Ishikawa (cell line): ENCODE data around the gene TBK1.

ENCODE experiments used
- CEBPB ChIP-seq: IDR thresholded peaks from 2 replicates; pipeline ENCODE4 v1.6.1; 2012
- CREB1 ChIP-seq: IDR thresholded peaks from 2 replicates; pipeline ENCODE4 v1.6.1; 2012; ENCODE audit warnings: low read depth
- EGR1 ChIP-seq: IDR thresholded peaks from 2 replicates; pipeline ENCODE4 v1.6.1; 2012
- EP300 ChIP-seq: IDR thresholded peaks from 2 replicates; pipeline ENCODE4 v1.6.1; 2012; ENCODE audit warnings: borderline replicate concordance
- FOXM1 ChIP-seq: IDR thresholded peaks from 2 replicates; pipeline ENCODE4 v1.6.1; 2012; ENCODE audit warnings: low read depth, borderline replicate concordance
- MAX ChIP-seq: IDR thresholded peaks from 2 replicates; pipeline ENCODE4 v1.6.1; 2012
- NFIC ChIP-seq: IDR thresholded peaks from 2 replicates; pipeline ENCODE4 v1.6.1; 2012
- RAD21 ChIP-seq: IDR thresholded peaks from 2 replicates; pipeline ENCODE4 v1.6.1; 2012; ENCODE audit warnings: low read depth
- REST ChIP-seq: IDR thresholded peaks from 2 replicates; pipeline ENCODE4 v1.6.1; 2012; ENCODE audit warnings: low read depth, mild to moderate bottlenecking
- TAF1 ChIP-seq: IDR thresholded peaks from 2 replicates; pipeline ENCODE4 v1.6.1; 2012; ENCODE audit warnings: low read depth, mild to moderate bottlenecking
- TCF12 ChIP-seq: IDR thresholded peaks from 2 replicates; pipeline ENCODE4 v1.6.1; 2012; ENCODE audit warnings: low read depth
- TEAD4 ChIP-seq: IDR thresholded peaks from 2 replicates; pipeline ENCODE4 v1.6.1; 2012
- USF1 ChIP-seq: IDR thresholded peaks from 2 replicates; pipeline ENCODE4 v1.6.1; 2012
- YY1 ChIP-seq: IDR thresholded peaks from 2 replicates; pipeline ENCODE4 v1.6.1; 2012; ENCODE audit warnings: low read depth
- ZBTB7A ChIP-seq: IDR thresholded peaks from 2 replicates; pipeline ENCODE4 v1.6.1; 2012; ENCODE audit warnings: low read depth

The TBK1 gene

GRCh38 chr12:64532734-64533351, 80.9 kb downstream of the TBK1 start:
- TF ChIP-seq TEAD4 (no peak), MAX (no peak), EGR1 (no peak), CEBPB (no peak), RAD21 (no peak), NFIC (no peak), TAF1 (no peak), REST (no peak), ZBTB7A (no peak), YY1 (no peak), CREB1 (no peak), EP300 (no peak)

- no peak for TF ChIP-seq CEBPB
- TF ChIP-seq TCF12: no peak
- TF ChIP-seq USF1: peak; percentile 19; the same call in 1 of the 2 replicates
- no peak for TF ChIP-seq NFIC
Observed at GRCh38 chr12:64534672-64535199, 82.8 kb downstream of the TBK1 start.

GRCh38 chr12:64538121-64538520, 86.2 kb downstream of the TBK1 start:
- TF ChIP-seq TEAD4: no peak
- no peak for TF ChIP-seq ZBTB7A
- TF ChIP-seq RAD21: no peak
- TF ChIP-seq FOXM1: no peak
- no peak for TF ChIP-seq YY1

- TF ChIP-seq ZBTB7A: 0 out of 2 replicates have a peak, but pooled peaks have one; percentile 32
Observed at GRCh38 chr12:64542409-64543047, 90.6 kb downstream of the TBK1 start.

- TF ChIP-seq USF1 (no peak), MAX (no peak), TAF1 (no peak), ZBTB7A (no peak), TEAD4 (no peak), FOXM1 (no peak), YY1 (no peak), EGR1 (no peak), REST (no peak), CREB1 (no peak)
Observed at GRCh38 chr12:64544371-64545080, 92.6 kb downstream of the TBK1 start.

GRCh38 chr12:64545081-64545382, 93.1 kb downstream of the TBK1 start:
- TF ChIP-seq EGR1: no peak
- no peak for TF ChIP-seq TAF1
- TF ChIP-seq RAD21: no peak
- no peak for TF ChIP-seq REST
- TF ChIP-seq YY1: no peak
- TF ChIP-seq MAX: no peak
- no peak for TF ChIP-seq TEAD4
- no peak for TF ChIP-seq ZBTB7A
- TF ChIP-seq FOXM1: no peak
